OCI-LY3 (cell line): ENCODE results near the gene ZNF148.

Experiments
- H2AFZ ChIP-seq: fragments of 200-600, 300-600 bp; shearing (Covaris generic); 2 replicates; pipeline ENCODE4 v1.6.0; 2014; ENCODE audit warnings: antibody characterized with exemption, low read depth, low read length
- H3K27ac ChIP-seq: fragments of 200-600, 300-600 bp; sonication (generic); 2 replicates; pipeline ENCODE4 v1.5.1; 2014; ENCODE audit warnings: mild to moderate bottlenecking, low read length, moderate library complexity, mixed read lengths
- H3K27me3 ChIP-seq: fragments of 200-600, 300-600 bp; sonication (generic); 2 replicates; pipeline ENCODE4 v1.6.1; 2014; ENCODE audit warnings: low read depth, low read length, mixed read lengths
- H3K36me3 ChIP-seq: fragments of 200-600, 300-600 bp; sonication (generic); replicated peaks from 2 replicates; pipeline ENCODE3; 2014; ENCODE audit warnings: low read depth, low read length, mixed read lengths
- H3K4me1 ChIP-seq: fragments of 300-600, 200-600 bp; sonication (generic); 2 replicates; pipeline ENCODE4 v1.6.1; 2014; ENCODE audit warnings: low read length, mixed read lengths
- H3K4me2 ChIP-seq: fragments of 200-600, 300-600 bp; sonication (generic); 2 replicates; pipeline ENCODE4 v1.6.1; 2014; ENCODE audit warnings: low read length, mixed read lengths
- H3K4me3 ChIP-seq: fragments of 300-600, 200-600 bp; sonication (generic); 2 replicates; pipeline ENCODE4 v1.5.1; 2014; ENCODE audit warnings: antibody characterized with exemption, mild to moderate bottlenecking, low read length, moderate library complexity
- H3K79me2 ChIP-seq: fragments of 300-600, 200-600 bp; shearing (Covaris generic); 2 replicates; pipeline ENCODE4 v1.6.1; 2014; ENCODE audit warnings: mild to moderate bottlenecking, low read length, mixed read lengths
- H3K9ac ChIP-seq: fragments of 300-600, 200-600 bp; shearing (Covaris generic); 2 replicates; pipeline ENCODE4 v1.6.0; 2014; ENCODE audit warnings: mild to moderate bottlenecking, low read length, moderate library complexity
- H3K9me3 ChIP-seq: fragments of 200-600, 300-600 bp; shearing (Covaris generic); 2 replicates; pipeline ENCODE4 v1.6.1; 2014; ENCODE audit warnings: low read length, mixed read lengths; ENCODE audit not compliant: insufficient read depth
- H4K20me1 ChIP-seq: fragments of 200-600, 300-600 bp; sonication (generic); 2 replicates; pipeline ENCODE4 v1.6.1; 2016; ENCODE audit warnings: low read length, mixed read lengths; ENCODE audit not compliant: insufficient read depth
- CTCF ChIP-seq: fragments of 200-600, 300-600 bp; sonication (generic); IDR thresholded peaks from 2 replicates; pipeline ENCODE4 v1.5.1; 2014; ENCODE audit warnings: antibody characterized with exemption, low read length, low read depth
- EZH2phosphoT487 ChIP-seq: fragments of 200-600 bp; shearing (Covaris generic); IDR thresholded peaks from 2 replicates; pipeline ENCODE4 v1.6.1; 2018; ENCODE audit warnings: antibody characterized with exemption, mixed run types, low read depth

Gene ZNF148

GRCh38 chr3:125302932-125303331, 72.2 kb downstream of the ZNF148 start:
- no peak for TF ChIP-seq EZH2phosphoT487
- TF ChIP-seq CTCF: no peak
- H3K27ac ChIP-seq: no peak overlapping the region
- no peaks in the 10 kb centered on the region for H3K9me3 ChIP-seq
- H3K36me3 ChIP-seq: peaks cover 13% of the 10 kb centered on the region
- H3K4me2 ChIP-seq: no peak overlapping the region
- no peak overlapping the region for H3K4me3 ChIP-seq
- peaks cover 57% of the 10 kb centered on the region for H3K79me2 ChIP-seq
- H3K27me3 ChIP-seq: no peaks in the 10 kb centered on the region
- no peak overlapping the region for H2AFZ ChIP-seq
- H4K20me1 ChIP-seq: peaks cover 26% of the 10 kb centered on the region
- no peaks in the 10 kb centered on the region for H3K4me1 ChIP-seq
- no peak overlapping the region for H3K9ac ChIP-seq

GRCh38 chr3:125300416-125300815, 74.7 kb downstream of the ZNF148 start:
- H4K20me1 ChIP-seq: peaks cover 25% of the 10 kb centered on the region
- no peak overlapping the region for H3K9ac ChIP-seq
- H3K9me3 ChIP-seq: no peaks in the 10 kb centered on the region
- no peaks in the 10 kb centered on the region for H3K4me1 ChIP-seq
- H3K79me2 ChIP-seq: peaks cover 43% of the 10 kb centered on the region
- no peak overlapping the region for H3K27ac ChIP-seq
- H2AFZ ChIP-seq: no peak overlapping the region
- peaks cover 7% of the 10 kb centered on the region for H3K36me3 ChIP-seq
- TF ChIP-seq CTCF (no peak), EZH2phosphoT487 (no peak)
- H3K4me3 ChIP-seq: no peak overlapping the region
- no peak overlapping the region for H3K4me2 ChIP-seq
- no peaks in the 10 kb centered on the region for H3K27me3 ChIP-seq

GRCh38 chr3:125294411-125294810, 80.7 kb downstream of the ZNF148 start:
- H3K27ac ChIP-seq: no peak overlapping the region
- no peaks in the 10 kb centered on the region for H3K4me1 ChIP-seq
- H2AFZ ChIP-seq: no peak overlapping the region
- no peaks in the 10 kb centered on the region for H3K9me3 ChIP-seq
- H3K4me2 ChIP-seq: no peak overlapping the region
- H4K20me1 ChIP-seq: peaks cover 12% of the 10 kb centered on the region; the same call in 1 of the 2 replicates
- no peak overlapping the region for H3K9ac ChIP-seq
- no peaks in the 10 kb centered on the region for H3K27me3 ChIP-seq
- peaks cover 23% of the 10 kb centered on the region for H3K79me2 ChIP-seq
- no peaks in the 10 kb centered on the region for H3K36me3 ChIP-seq
- H3K4me3 ChIP-seq: no peak overlapping the region
- TF ChIP-seq EZH2phosphoT487: no peak

- Histone ChIP-seq H3K4me2 (no peak overlapping the region), H3K79me2 (peaks cover 18% of the 10 kb centered on the region; the same call in 1 of the 2 replicates), H3K27ac (no peak overlapping the region), H3K4me3 (no peak overlapping the region), H3K36me3 (peaks cover 12% of the 10 kb centered on the region), H3K9me3 (no peaks in the 10 kb centered on the region), H3K27me3 (no peaks in the 10 kb centered on the region), H2AFZ (no peak overlapping the region), H3K9ac (no peak overlapping the region), H4K20me1 (peaks cover 20% of the 10 kb centered on the region; the same call in 1 of the 2 replicates), H3K4me1 (no peaks in the 10 kb centered on the region)
- no peak for TF ChIP-seq CTCF
- TF ChIP-seq EZH2phosphoT487: no peak
Observed at GRCh38 chr3:125292015-125292414, 83.1 kb downstream of the ZNF148 start.
